Esophagus (tissue), 2 donors: ENCODE measurements around the gene RNASE1. TPM values are rescaled to one million over a fixed set of nuclear protein-coding genes. Genes with fewer than 3 reads are reported as not detected.

Source experiments
- H3K27ac ChIP-seq, 2 donors: one replicate each; pipeline ENCODE4 v1.5.1; 2013; ENCODE audit warnings: low read depth in 2 of 2, mild to moderate bottlenecking in 2 of 2, inconsistent platforms in 1 of 2, low read length in 1 of 2, moderate library complexity in 1 of 2
- H3K27me3 ChIP-seq, 2 donors: one replicate each; pipeline ENCODE4 v1.6.1; 2013; ENCODE audit warnings: low read length in 2 of 2, control low read depth in 1 of 2, mild to moderate bottlenecking in 1 of 2; ENCODE audit not compliant: insufficient read depth in 2 of 2, control insufficient read depth in 1 of 2
- H3K36me3 ChIP-seq, 2 donors: one replicate each; pipeline ENCODE4 v1.6.1; 2013; ENCODE audit warnings: low read length in 1 of 2; ENCODE audit not compliant: control insufficient read depth in 2 of 2, insufficient read depth in 2 of 2
- H3K4me1 ChIP-seq, 2 donors: one replicate each; pipeline ENCODE4 v1.6.1; 2013; ENCODE audit warnings: low read length in 1 of 2; ENCODE audit not compliant: control insufficient read depth in 2 of 2, insufficient read depth in 2 of 2
- H3K4me3 ChIP-seq, 2 donors: one replicate each; pipeline ENCODE4 v1.5.1; 2013; ENCODE audit warnings: low read length in 2 of 2, mild to moderate bottlenecking in 2 of 2, low read depth in 1 of 2, moderate library complexity in 1 of 2
- H3K9me3 ChIP-seq, 2 donors: one replicate each; pipeline ENCODE4 v1.6.1; 2013; ENCODE audit warnings: mild to moderate bottlenecking in 2 of 2, low read depth in 1 of 2, low read length in 1 of 2, moderate library complexity in 1 of 2; ENCODE audit not compliant: control insufficient read depth in 2 of 2, insufficient read depth in 1 of 2
- WGBS, 2 donors: extraction: QIAGEN DNeasy Blood & Tissue Kit; methylation state at CpG; one replicate each; pipeline ENCODE4 v1.1.7; 2013; 5-methylcytosine and 5-hydroxymethylcytosine counted together
- polyA plus RNA-seq, 2 donors: library from polyadenylated mRNA; stranded (reverse); fragments of 200-250 nt; gene quantifications; one replicate each; pipeline ENCODE4 v1.2.3, GENCODE V29; 2013
- donor health status: healthy with polysubstance abuse.
- donor health status: Bipolar disorder and iron deficiency.

Gene RNASE1
- polyA plus RNA-seq, 2 donors = 21.7 to 46.5 TPM

GRCh38 chr14:20755037-20755436 is 47.6 kb downstream of the RNASE1 start:
- Histone ChIP-seq H3K27me3 (no peaks in the 10 kb centered on the region), H3K36me3 (no peaks in the 10 kb centered on the region), H3K27ac (no peak overlapping the region), H3K4me1 (no peaks in the 10 kb centered on the region), H3K9me3 (peaks cover 0 to 13% of the 10 kb centered on the region in 2 donors), H3K4me3 (no peak overlapping the region)
- WGBS, 2 donors = 67 to 69% methylated on average over 6 of the region's 6 CpGs

- Histone ChIP-seq H3K27me3 (no peaks in the 10 kb centered on the region), H3K27ac (no peak overlapping the region)
- 64 to 71% methylated on average over 2 of the region's 2 CpGs for WGBS, 2 donors
These were observed 48.3 kb downstream of the RNASE1 start for GRCh38 chr14:20754308-20754707.

GRCh38 chr14:20751963-20752562 is 50.6 kb downstream of the RNASE1 start:
- no peaks in the 10 kb centered on the region for H3K4me1 ChIP-seq
- no peak overlapping the region for H3K27ac ChIP-seq
- H3K27me3 ChIP-seq = no peaks in the 10 kb centered on the region
- no peaks in the 10 kb centered on the region for H3K36me3 ChIP-seq
- H3K9me3 ChIP-seq = peaks cover 0 to 13% of the 10 kb centered on the region in 2 donors
- WGBS, 2 donors = 79 to 91% methylated on average over 5 of the region's 5 CpGs
- no peak overlapping the region for H3K4me3 ChIP-seq

More at GRCh38 chr14:20754308-20754707, 48.3 kb downstream of the RNASE1 start:
- Histone ChIP-seq H3K4me1 (no peaks in the 10 kb centered on the region), H3K9me3 (peaks cover 0 to 13% of the 10 kb centered on the region in 2 donors), H3K36me3 (no peaks in the 10 kb centered on the region), H3K4me3 (no peak overlapping the region)

Other genes starting within 250 kb of the RNASE1 start
- gene RNASE9, start 241.8 kb downstream of the RNASE1 start, polyA plus RNA-seq = not detected
- not detected for gene RNASE11, start 214.8 kb downstream of the RNASE1 start, polyA plus RNA-seq
- gene RNASE12, start 211.5 kb downstream of the RNASE1 start, polyA plus RNA-seq = not detected
- gene OR6S1, start 161.2 kb downstream of the RNASE1 start, polyA plus RNA-seq = not detected
- gene RNASE4, start 118.3 kb downstream of the RNASE1 start, polyA plus RNA-seq = 10 to 100 TPM in 1 of 2 donors, 1 to 10 TPM in 1; 4.4 to 18.6 TPM
- 1 to 10 TPM; 4.6 to 8.4 TPM for gene ANG, start 114.1 kb downstream of the RNASE1 start, polyA plus RNA-seq
- gene EDDM3A, start 57.0 kb downstream of the RNASE1 start, polyA plus RNA-seq = not detected
- not detected for gene EDDM3B, start 34.4 kb downstream of the RNASE1 start, polyA plus RNA-seq
- gene RNASE6, start 21.6 kb downstream of the RNASE1 start, polyA plus RNA-seq = 1 to 10 TPM; 1.0 to 1.8 TPM
- under 1 TPM in 1 of 2 donors, not detected in 1; 0.09 TPM for gene RNASE3, start 88.5 kb upstream of the RNASE1 start, polyA plus RNA-seq
- under 1 TPM; 0.29 to 0.46 TPM for gene RNASE2, start 152.6 kb upstream of the RNASE1 start, polyA plus RNA-seq
- 10 to 100 TPM; 55.1 to 56.3 TPM for gene METTL17, start 187.1 kb upstream of the RNASE1 start, polyA plus RNA-seq
- gene SLC39A2, start 196.4 kb upstream of the RNASE1 start, polyA plus RNA-seq = 10 to 100 TPM in 1 of 2 donors, 1 to 10 TPM in 1; 8.2 to 20.3 TPM
- 100 to 1,000 TPM; 131 to 252 TPM for gene NDRG2, start 222.2 kb upstream of the RNASE1 start, polyA plus RNA-seq
- under 1 TPM in 1 of 2 donors, not detected in 1; 0.14 TPM for gene TPPP2, start 227.4 kb upstream of the RNASE1 start, polyA plus RNA-seq
- not detected for gene RNASE13, start 232.0 kb upstream of the RNASE1 start, polyA plus RNA-seq
- gene RNASE7, start 239.5 kb upstream of the RNASE1 start, polyA plus RNA-seq = 10 to 100 TPM; 33.9 to 92.8 TPM